ENCODE results near the gene FAM170B. TPM values are rescaled to one million over a fixed set of nuclear protein-coding genes. Genes with fewer than 3 reads are reported as not detected.

The FAM170B gene
- total and polyA plus RNA-seq, 3 donors from 2014 or later = 1.2 to 11.7 (median 10.5) TPM

DNA sequence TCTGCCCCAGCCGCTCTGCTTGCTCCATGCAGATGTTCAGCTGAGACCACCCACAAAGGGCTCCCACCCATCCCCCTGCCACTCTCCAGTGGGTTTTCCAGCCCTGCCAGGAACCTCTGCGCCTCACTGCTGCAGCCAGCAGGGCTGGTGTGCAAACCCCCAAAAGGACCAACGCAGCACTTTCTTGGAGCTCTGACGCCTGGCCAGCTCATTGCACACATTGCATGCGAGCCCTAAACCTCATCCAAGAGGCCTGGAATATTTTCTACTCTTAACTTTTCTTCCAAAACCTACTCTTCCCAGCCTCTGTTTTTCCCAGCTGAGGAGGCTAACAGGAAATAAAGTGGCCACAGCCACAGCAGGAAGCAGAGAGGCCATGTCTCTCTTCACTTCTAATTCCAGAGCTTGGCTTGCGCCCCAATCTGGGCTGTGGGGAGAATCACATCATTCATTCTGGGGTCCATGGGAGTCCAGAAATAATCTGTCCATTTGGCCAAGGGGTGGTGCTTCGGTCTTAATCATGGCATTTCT lies 4.6 kb upstream of the FAM170B start:
- no peak overlapping the region for H3K27ac ChIP-seq
- intact Hi-C loops (cut with DNase I; ENCODE audit: low total_unique reads) = no loop called here
- TF ChIP-seq, protein P1, sequence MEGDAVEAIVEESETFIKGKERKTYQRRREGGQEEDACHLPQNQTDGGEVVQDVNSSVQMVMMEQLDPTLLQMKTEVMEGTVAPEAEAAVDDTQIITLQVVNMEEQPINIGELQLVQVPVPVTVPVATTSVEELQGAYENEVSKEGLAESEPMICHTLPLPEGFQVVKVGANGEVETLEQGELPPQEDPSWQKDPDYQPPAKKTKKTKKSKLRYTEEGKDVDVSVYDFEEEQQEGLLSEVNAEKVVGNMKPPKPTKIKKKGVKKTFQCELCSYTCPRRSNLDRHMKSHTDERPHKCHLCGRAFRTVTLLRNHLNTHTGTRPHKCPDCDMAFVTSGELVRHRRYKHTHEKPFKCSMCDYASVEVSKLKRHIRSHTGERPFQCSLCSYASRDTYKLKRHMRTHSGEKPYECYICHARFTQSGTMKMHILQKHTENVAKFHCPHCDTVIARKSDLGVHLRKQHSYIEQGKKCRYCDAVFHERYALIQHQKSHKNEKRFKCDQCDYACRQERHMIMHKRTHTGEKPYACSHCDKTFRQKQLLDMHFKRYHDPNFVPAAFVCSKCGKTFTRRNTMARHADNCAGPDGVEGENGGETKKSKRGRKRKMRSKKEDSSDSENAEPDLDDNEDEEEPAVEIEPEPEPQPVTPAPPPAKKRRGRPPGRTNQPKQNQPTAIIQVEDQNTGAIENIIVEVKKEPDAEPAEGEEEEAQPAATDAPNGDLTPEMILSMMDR (IDR thresholded peaks at IDR 0.05) = no peak
- no peak for DNase-seq
- no peaks in the 10 kb centered on the region for H3K9me3 ChIP-seq
- H3K27me3 ChIP-seq = no peaks in the 10 kb centered on the region
- no peaks in the 10 kb centered on the region for H3K36me3 ChIP-seq (ENCODE audit: low read depth, missing control alignments)
- no peak overlapping the region for H3K4me3 ChIP-seq
- 81 to 91% methylated on average over 7 of the region's 7 CpGs for WGBS, 2 donors
- peaks cover 7% of the 10 kb centered on the region for H3K4me1 ChIP-seq

GRCh38 chr10:49136525-49136924 lies 2.7 kb upstream of the FAM170B start:
- peaks cover 7% of the 10 kb centered on the region for H3K4me1 ChIP-seq
- TF ChIP-seq, protein P1 (IDR thresholded peaks at IDR 0.05) = no peak
- TF ChIP-seq POLR2A (IDR thresholded peaks at IDR 0.05) = no peak
- H3K27me3 ChIP-seq = no peaks in the 10 kb centered on the region
- no peak for DNase-seq
- no peak overlapping the region for H3K4me3 ChIP-seq
- intact Hi-C loops (cut with DNase I; ENCODE audit: low total_unique reads) = no loop called here
- peak overlapping the region in 1 of 2 donors; percentile 23 for H3K27ac ChIP-seq
- H3K9me3 ChIP-seq = no peaks in the 10 kb centered on the region
- H3K36me3 ChIP-seq (ENCODE audit: low read depth, missing control alignments) = no peaks in the 10 kb centered on the region
- WGBS, 2 donors = 58 to 63% methylated on average over 1 of the region's 1 CpG

- no peak for DNase-seq
- intact Hi-C loops (cut with DNase I; ENCODE audit: low total_unique reads) = no loop called here
- 68 to 72% methylated on average over 9 of the region's 9 CpGs for WGBS, 2 donors
- TF ChIP-seq, protein P1 (IDR thresholded peaks at IDR 0.05) = no peak
- no peak for TF ChIP-seq POLR2A (IDR thresholded peaks at IDR 0.05)
- H3K27me3 ChIP-seq = no peaks in the 10 kb centered on the region
- no peaks in the 10 kb centered on the region for H3K9me3 ChIP-seq
- peaks cover 7% of the 10 kb centered on the region for H3K4me1 ChIP-seq
- no peak overlapping the region for H3K4me3 ChIP-seq
- no peak overlapping the region for H3K27ac ChIP-seq
- H3K36me3 ChIP-seq (ENCODE audit: low read depth, missing control alignments) = no peaks in the 10 kb centered on the region
These were observed 1.9 kb upstream of the FAM170B start for GRCh38 chr10:49135575-49136313.

DNA sequence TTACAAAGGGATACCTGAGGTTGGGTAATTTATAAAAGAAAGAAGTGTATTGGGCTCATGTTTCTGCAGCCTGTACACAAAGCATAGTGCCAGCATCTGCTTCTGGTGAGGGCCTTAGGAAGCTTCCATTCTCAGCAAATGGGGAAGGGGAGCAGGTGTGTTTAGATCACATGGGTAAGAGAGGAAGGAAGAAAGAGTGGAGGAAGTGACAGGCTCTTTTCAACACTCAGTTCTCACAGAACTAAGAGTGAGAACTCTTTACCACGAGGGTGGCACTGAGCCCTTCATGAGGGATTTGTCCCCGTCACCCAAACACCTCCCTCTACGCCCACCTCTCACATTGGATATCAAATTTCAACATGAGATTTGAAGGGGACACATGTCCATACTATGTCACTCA lies 506 bp upstream of the FAM170B start:
- Histone ChIP-seq H3K27ac (no peak overlapping the region), H3K4me3 (no peak overlapping the region), H3K36me3 (ENCODE audit: low read depth, missing control alignments) (no peaks in the 10 kb centered on the region), H3K27me3 (no peaks in the 10 kb centered on the region), H3K4me1 (peaks cover 2% of the 10 kb centered on the region), H3K9me3 (no peaks in the 10 kb centered on the region)
- WGBS, 2 donors = 86 to 87% methylated on average over 3 of the region's 3 CpGs
- DNase-seq = no peak
- TF ChIP-seq, protein P1 (IDR thresholded peaks at IDR 0.05) = no peak
- no peak for TF ChIP-seq POLR2A (IDR thresholded peaks at IDR 0.05)
- intact Hi-C loops (cut with DNase I; ENCODE audit: low total_unique reads) = no loop called here

GRCh38 chr10:49132362-49132737 lies 1.5 kb downstream of the FAM170B start:
- H3K9me3 ChIP-seq = no peaks in the 10 kb centered on the region
- no peak for DNase-seq
- WGBS, 2 donors = 66 to 93% methylated on average over 2 of the region's 2 CpGs
- no peaks in the 10 kb centered on the region for H3K27me3 ChIP-seq
- peak overlapping the region in 1 of 2 donors; percentile 4 for H3K4me3 ChIP-seq
- TF ChIP-seq, protein P1 (IDR thresholded peaks at IDR 0.05) = no peak
- TF ChIP-seq POLR2A (IDR thresholded peaks at IDR 0.05) = no peak
- intact Hi-C loops (cut with DNase I; ENCODE audit: low total_unique reads) = no loop called here
- no peaks in the 10 kb centered on the region for H3K36me3 ChIP-seq (ENCODE audit: low read depth, missing control alignments)
- H3K27ac ChIP-seq = no peak overlapping the region
- H3K4me1 ChIP-seq = no peaks in the 10 kb centered on the region

All from testis (tissue), 3 donors.